ENCODE results near the gene NCCRP1.
"Not testable (repeated sequence)": the region's sequence is repeated elsewhere in the genome, so short reads cannot be mapped to it uniquely, and the experiment has no call there.

Gene NCCRP1

GRCh38 chr19:39202998-39203355, 6.2 kb downstream of the NCCRP1 start:
- Histone ChIP-seq H3K36me3 (ENCODE audit: insufficient read depth, low read length) (no peaks in the 10 kb centered on the region), H3K4me1 (ENCODE audit: control insufficient read depth, insufficient read depth, low read length) (peaks cover 3% of the 10 kb centered on the region), H3K9ac (ENCODE audit: low read depth, low read length) (no peak overlapping the region), H3K9me3 (replicated peaks; ENCODE audit: low read length) (no peaks in the 10 kb centered on the region), H3K4me3 (ENCODE audit: low read length) (no peak overlapping the region), H3K4me2 (ENCODE audit: low read length) (no peak overlapping the region), H3K27me3 (ENCODE audit: control insufficient read depth, insufficient read depth, low read length) (peaks cover 75% of the 10 kb centered on the region)

DNA sequence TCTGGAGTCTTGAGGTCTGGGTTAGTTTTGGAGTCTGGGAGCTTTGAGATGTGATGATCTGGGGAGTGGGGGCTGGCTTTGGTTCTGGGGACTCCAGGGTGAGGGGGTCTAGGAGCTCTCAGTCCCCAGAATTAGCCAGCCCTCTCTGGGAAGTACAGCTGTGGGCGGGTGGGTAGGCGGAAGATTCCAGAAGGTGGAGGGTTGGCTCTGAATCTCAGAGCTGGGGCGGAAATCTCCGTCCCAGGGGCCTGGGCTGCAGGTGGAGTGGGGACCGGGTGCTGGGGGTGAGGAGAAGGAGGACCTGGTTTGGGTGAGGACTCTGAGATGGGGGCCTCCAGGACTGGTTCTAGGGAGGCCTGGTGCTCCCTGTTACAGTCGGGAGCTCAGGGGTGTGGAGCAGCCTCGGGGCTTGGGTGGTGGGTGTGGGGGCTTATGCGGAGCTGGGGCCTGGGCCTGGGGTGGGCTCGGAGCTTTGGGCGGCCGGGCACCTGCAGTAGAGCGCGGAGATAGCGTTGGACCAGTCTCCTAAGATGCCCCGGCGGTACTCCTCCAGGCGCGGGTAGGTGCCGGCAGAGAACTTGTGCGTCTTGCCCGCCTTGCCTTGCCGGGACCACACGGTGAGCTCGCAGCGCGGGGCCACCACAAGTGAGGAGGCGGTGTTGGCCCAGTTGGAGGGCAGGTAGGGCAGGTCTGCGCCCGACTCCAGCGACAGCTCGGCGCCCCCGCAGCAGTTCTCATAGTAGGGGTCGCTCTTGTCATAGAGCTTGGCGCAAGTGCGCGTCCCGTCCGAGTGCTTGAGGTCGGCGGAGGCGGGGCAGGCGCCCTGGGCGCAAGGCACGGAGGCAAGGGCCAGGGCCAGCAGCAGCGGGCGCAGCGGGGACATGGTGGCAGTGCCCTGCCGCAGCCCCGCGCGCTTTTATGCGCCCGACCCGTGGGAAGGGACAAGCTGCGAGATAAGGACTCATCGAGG, 6.9 kb downstream of the NCCRP1 start, which contains the start of gene SYCN:
Gene SYCN, minus strand, starts transcription at position 892 of the 970 bp plus-strand sequence. Its CDS starts 9 bp downstream, at position 883.
- no peak within 1 kb of the TSS for H3K4me3 ChIP-seq (ENCODE audit: low read length)
- H3K9me3 ChIP-seq (replicated peaks; ENCODE audit: low read length): no peaks in the 10 kb centered on the region
- no peak within 1 kb of the TSS for H3K9ac ChIP-seq (ENCODE audit: low read depth, low read length)
- peaks cover 77% of the 10 kb centered on the region for H3K27me3 ChIP-seq (ENCODE audit: control insufficient read depth, insufficient read depth, low read length)
- peaks cover 3% of the 10 kb centered on the region for H3K4me1 ChIP-seq (ENCODE audit: control insufficient read depth, insufficient read depth, low read length)
- H3K36me3 ChIP-seq (ENCODE audit: insufficient read depth, low read length): no peaks in the 10 kb centered on the region
- H3K4me2 ChIP-seq (ENCODE audit: low read length): no peak within 1 kb of the TSS

DNA sequence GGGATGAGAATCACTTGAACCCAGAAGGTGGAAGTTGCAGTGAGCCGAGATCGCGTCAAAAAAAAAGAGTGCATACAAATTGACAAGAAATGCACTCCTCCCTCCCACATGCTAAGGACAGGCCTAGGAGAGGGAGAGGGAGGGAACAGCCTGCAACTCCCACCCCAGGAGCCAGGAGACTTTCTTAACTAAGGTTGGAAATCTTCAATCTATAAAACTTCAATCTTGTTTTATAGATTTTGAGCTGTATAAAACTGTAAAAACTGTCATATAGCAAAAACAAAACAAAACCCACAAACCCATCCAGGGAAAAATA, 8.6 kb downstream of the NCCRP1 start:
- peaks cover 71% of the 10 kb centered on the region for H3K27me3 ChIP-seq (ENCODE audit: control insufficient read depth, insufficient read depth, low read length)
- H3K4me1 ChIP-seq (ENCODE audit: control insufficient read depth, insufficient read depth, low read length): no peaks in the 10 kb centered on the region
- no peak overlapping the region for H3K9ac ChIP-seq (ENCODE audit: low read depth, low read length)
- no peaks in the 10 kb centered on the region for H3K36me3 ChIP-seq (ENCODE audit: insufficient read depth, low read length)
- H3K4me2 ChIP-seq (ENCODE audit: low read length): no peak overlapping the region
- no peaks in the 10 kb centered on the region for H3K9me3 ChIP-seq (replicated peaks; ENCODE audit: low read length)
- no peak overlapping the region for H3K4me3 ChIP-seq (ENCODE audit: low read length)

- no peak overlapping the region for H3K9ac ChIP-seq (ENCODE audit: low read depth, low read length)
- no peak overlapping the region for H3K4me2 ChIP-seq (ENCODE audit: low read length)
- no peaks in the 10 kb centered on the region for H3K36me3 ChIP-seq (ENCODE audit: insufficient read depth, low read length)
- H3K4me1 ChIP-seq (ENCODE audit: control insufficient read depth, insufficient read depth, low read length): no peaks in the 10 kb centered on the region
- no peaks in the 10 kb centered on the region for H3K9me3 ChIP-seq (replicated peaks; ENCODE audit: low read length)
- no peak overlapping the region for H3K4me3 ChIP-seq (ENCODE audit: low read length)
- H3K27me3 ChIP-seq (ENCODE audit: control insufficient read depth, insufficient read depth, low read length): peaks cover 64% of the 10 kb centered on the region
These were observed 9.4 kb downstream of the NCCRP1 start for GRCh38 chr19:39206122-39206521.

DNA sequence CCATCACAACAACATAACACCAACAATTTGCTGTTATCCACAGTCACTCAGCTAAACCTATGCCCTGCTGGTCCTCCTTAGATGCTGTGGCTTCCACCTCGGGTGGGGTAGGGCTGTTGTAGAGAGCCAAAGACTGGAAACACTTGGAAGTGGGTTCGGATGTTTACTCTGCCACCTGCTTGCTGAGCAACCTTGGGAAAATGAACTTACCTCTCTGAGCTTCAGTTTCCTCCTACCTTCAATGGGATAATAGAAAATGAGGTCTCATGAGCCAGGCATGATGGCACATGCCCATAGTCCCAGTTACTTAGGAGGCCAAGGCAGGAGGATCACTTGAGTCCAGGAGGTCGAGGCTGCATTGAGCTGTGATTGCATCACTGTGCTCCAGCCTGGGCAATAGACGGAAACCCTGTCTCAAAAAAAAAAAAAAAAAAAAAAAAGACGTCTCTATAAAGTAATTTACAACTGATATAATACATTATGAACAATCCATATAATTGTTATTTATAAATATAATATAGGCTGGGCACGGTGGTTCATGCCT, 10.6 kb downstream of the NCCRP1 start:
- Histone ChIP-seq H3K4me3 (ENCODE audit: low read length) (no peak overlapping the region), H3K27me3 (ENCODE audit: control insufficient read depth, insufficient read depth, low read length) (peaks cover 60% of the 10 kb centered on the region), H3K4me1 (ENCODE audit: control insufficient read depth, insufficient read depth, low read length) (no peaks in the 10 kb centered on the region), H3K36me3 (ENCODE audit: insufficient read depth, low read length) (no peaks in the 10 kb centered on the region), H3K9me3 (replicated peaks; ENCODE audit: low read length) (no peaks in the 10 kb centered on the region), H3K4me2 (ENCODE audit: low read length) (no peak overlapping the region), H3K9ac (ENCODE audit: low read depth, low read length) (no peak overlapping the region)

GRCh38 chr19:39208175-39208795, 11.5 kb downstream of the NCCRP1 start:
- no peaks in the 10 kb centered on the region for H3K9me3 ChIP-seq (replicated peaks; ENCODE audit: low read length)
- H3K4me2 ChIP-seq (ENCODE audit: low read length): no peak overlapping the region
- H3K4me3 ChIP-seq (ENCODE audit: low read length): no peak overlapping the region
- H3K9ac ChIP-seq (ENCODE audit: low read depth, low read length): no peak overlapping the region
- H3K4me1 ChIP-seq (ENCODE audit: control insufficient read depth, insufficient read depth, low read length): no peaks in the 10 kb centered on the region
- H3K27me3 ChIP-seq (ENCODE audit: control insufficient read depth, insufficient read depth, low read length): peaks cover 51% of the 10 kb centered on the region
- H3K36me3 ChIP-seq (ENCODE audit: insufficient read depth, low read length): no peaks in the 10 kb centered on the region

DNA sequence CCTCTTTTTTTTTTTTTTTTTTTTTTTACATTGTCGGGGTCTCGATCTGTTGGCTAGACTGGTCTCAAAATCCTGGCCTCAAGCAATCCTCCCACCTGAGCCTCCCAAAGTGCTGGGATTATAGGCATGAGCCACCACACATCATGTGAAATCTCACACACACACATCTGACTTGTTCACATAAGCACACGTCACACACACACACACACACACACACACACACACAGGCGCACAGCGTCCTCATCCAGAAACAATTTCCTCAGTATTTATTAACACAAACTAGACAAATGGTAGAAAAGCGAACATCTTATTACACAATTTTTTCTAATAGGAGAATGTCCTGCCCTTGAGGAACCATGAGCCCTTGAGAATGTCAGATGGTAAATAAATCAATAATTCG, 12.4 kb downstream of the NCCRP1 start:
- H3K9me3 ChIP-seq (replicated peaks; ENCODE audit: low read length): no peaks in the 10 kb centered on the region
- H3K4me3 ChIP-seq (ENCODE audit: low read length): no peak overlapping the region
- no peaks in the 10 kb centered on the region for H3K4me1 ChIP-seq (ENCODE audit: control insufficient read depth, insufficient read depth, low read length)
- H3K4me2 ChIP-seq (ENCODE audit: low read length): no peak overlapping the region
- H3K36me3 ChIP-seq (ENCODE audit: insufficient read depth, low read length): no peaks in the 10 kb centered on the region
- no peak overlapping the region for H3K9ac ChIP-seq (ENCODE audit: low read depth, low read length)
- peaks cover 43% of the 10 kb centered on the region for H3K27me3 ChIP-seq (ENCODE audit: control insufficient read depth, insufficient read depth, low read length)

DNA sequence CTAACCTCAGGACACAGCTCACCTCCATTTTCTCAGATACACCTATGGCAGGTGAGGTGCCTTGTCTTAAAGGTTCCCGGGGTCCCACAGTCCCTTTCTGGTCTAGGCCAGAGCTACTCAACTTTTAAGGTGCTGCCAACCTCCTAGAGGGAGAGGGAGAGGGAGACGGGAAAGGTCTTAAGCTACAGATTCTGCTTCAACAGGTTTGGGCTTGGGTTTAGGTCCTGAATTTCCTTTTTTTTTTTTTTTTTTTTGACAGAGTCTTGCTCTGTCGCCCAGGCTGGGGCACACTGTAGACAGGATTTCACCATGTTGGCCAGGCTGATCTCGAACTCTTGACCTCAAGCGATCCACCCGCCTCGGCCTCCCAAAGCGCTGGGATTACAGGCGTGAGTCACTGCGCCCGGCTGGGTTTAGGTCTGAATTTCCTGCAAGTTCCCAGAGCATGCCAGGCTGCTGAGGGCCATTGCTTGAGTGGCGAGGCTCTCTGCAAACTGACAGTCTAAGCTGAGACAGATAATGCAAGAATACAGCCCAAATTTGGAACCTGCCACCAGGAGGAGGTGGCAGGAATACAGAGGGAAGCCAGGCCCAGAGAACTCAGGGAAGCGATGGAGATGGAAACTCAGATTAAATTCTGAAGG, 15.1 kb downstream of the NCCRP1 start:
- no peak overlapping the region for H3K4me2 ChIP-seq (ENCODE audit: low read length)
- no peaks in the 10 kb centered on the region for H3K4me1 ChIP-seq (ENCODE audit: control insufficient read depth, insufficient read depth, low read length)
- H3K9ac ChIP-seq (ENCODE audit: low read depth, low read length): no peak overlapping the region
- H3K36me3 ChIP-seq (ENCODE audit: insufficient read depth, low read length): no peaks in the 10 kb centered on the region
- no peak overlapping the region for H3K4me3 ChIP-seq (ENCODE audit: low read length)
- H3K9me3 ChIP-seq (replicated peaks; ENCODE audit: low read length): no peaks in the 10 kb centered on the region
- peaks cover 28% of the 10 kb centered on the region for H3K27me3 ChIP-seq (ENCODE audit: control insufficient read depth, insufficient read depth, low read length)

- H3K9ac ChIP-seq (ENCODE audit: low read depth, low read length): no peak overlapping the region
- H3K36me3 ChIP-seq (ENCODE audit: insufficient read depth, low read length): no peaks in the 10 kb centered on the region
- no peak overlapping the region for H3K4me3 ChIP-seq (ENCODE audit: low read length)
- no peaks in the 10 kb centered on the region for H3K4me1 ChIP-seq (ENCODE audit: control insufficient read depth, insufficient read depth, low read length)
- H3K27me3 ChIP-seq (ENCODE audit: control insufficient read depth, insufficient read depth, low read length): peaks cover 23% of the 10 kb centered on the region
- H3K4me2 ChIP-seq (ENCODE audit: low read length): no peak overlapping the region
- no peaks in the 10 kb centered on the region for H3K9me3 ChIP-seq (replicated peaks; ENCODE audit: low read length)
These were observed 15.6 kb downstream of the NCCRP1 start for GRCh38 chr19:39212375-39212742.

DNA sequence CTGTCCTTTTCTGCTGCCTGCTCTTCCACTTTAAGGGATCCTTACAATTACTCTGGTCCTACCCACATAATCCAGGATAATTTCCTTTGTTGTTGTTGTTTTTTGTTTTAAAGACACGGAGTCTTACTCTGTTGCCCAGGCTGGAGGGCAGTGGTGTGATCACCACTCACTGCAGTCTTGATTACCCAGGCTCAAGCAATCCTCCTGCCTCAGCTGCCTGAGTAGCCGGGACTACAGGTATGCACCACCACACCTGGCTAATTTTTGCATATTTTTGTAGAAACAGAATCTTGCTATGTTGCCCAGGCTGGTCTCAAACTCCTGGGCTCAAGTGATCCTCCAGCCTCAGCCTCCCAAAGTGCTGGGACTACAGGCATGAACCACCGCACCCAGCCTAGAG, 18.6 kb downstream of the NCCRP1 start:
- H3K27me3 ChIP-seq (ENCODE audit: control insufficient read depth, insufficient read depth, low read length): peaks cover 13% of the 10 kb centered on the region
- not testable (repeated sequence) for H3K4me2 ChIP-seq (ENCODE audit: low read length); H3K36me3 ChIP-seq (ENCODE audit: insufficient read depth, low read length); H3K4me3 ChIP-seq (ENCODE audit: low read length); H3K9ac ChIP-seq (ENCODE audit: low read depth, low read length); H3K4me1 ChIP-seq (ENCODE audit: control insufficient read depth, insufficient read depth, low read length); H3K9me3 ChIP-seq (replicated peaks; ENCODE audit: low read length)

GRCh38 chr19:39217094-39217493, 20.3 kb downstream of the NCCRP1 start:
- H3K36me3 ChIP-seq (ENCODE audit: insufficient read depth, low read length): no peaks in the 10 kb centered on the region
- H3K9ac ChIP-seq (ENCODE audit: low read depth, low read length): no peak overlapping the region
- no peak overlapping the region for H3K4me2 ChIP-seq (ENCODE audit: low read length)
- no peak overlapping the region for H3K4me3 ChIP-seq (ENCODE audit: low read length)
- no peaks in the 10 kb centered on the region for H3K9me3 ChIP-seq (replicated peaks; ENCODE audit: low read length)
- H3K4me1 ChIP-seq (ENCODE audit: control insufficient read depth, insufficient read depth, low read length): no peaks in the 10 kb centered on the region
- H3K27me3 ChIP-seq (ENCODE audit: control insufficient read depth, insufficient read depth, low read length): peaks cover 15% of the 10 kb centered on the region
